ENCODE measurements around the gene EEFSEC. TPM values are rescaled to one million over a fixed set of nuclear protein-coding genes. Genes with fewer than 3 reads are reported as not detected.
A peak's percentile ranks its signal among the peaks of the same experiment; 100 is the strongest.

EEFSEC gene
- total RNA-seq, 1 experiment from 2014 or later = 21.3 TPM

DNA sequence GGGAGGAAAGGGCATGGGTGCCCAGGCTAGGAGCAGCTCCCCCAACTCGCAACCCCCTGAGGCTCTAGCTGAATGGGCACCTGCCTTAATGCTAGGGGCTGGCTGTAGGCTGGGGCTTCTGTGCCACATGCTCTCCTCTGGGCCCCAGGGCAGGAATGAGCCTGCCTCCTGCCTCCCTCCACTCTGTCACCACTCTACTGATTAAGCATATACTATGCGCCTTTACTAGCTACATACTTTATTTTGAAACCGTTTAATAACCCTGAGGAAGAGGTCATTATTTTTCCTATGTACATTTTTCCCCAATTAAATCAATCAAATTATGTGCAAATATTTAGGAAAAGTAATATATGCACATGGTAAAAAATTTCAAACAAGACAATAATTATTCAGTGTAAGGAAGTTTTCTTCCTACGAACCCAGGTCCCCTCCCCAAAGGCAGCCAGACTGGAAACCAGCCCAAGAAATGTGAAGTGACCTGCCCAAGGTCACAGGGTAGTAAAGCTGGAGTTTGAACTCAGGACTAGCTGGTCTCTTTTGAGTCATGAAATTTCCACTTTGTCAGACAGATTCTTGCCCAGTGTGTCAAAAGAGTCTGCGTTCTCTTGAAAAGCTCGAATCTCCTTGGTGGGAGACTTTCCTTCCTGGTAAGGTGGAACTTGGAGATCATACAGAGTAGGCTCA, 190.9 kb downstream of the EEFSEC start:
- POLR2A ChIA-PET (ENCODE audit: unreplicated experiment) = no interaction called here
- no peak for TF ChIP-seq EZH2 (IDR thresholded peaks at IDR 0.05; ENCODE audit: low read depth)
- TF ChIP-seq, protein P1, sequence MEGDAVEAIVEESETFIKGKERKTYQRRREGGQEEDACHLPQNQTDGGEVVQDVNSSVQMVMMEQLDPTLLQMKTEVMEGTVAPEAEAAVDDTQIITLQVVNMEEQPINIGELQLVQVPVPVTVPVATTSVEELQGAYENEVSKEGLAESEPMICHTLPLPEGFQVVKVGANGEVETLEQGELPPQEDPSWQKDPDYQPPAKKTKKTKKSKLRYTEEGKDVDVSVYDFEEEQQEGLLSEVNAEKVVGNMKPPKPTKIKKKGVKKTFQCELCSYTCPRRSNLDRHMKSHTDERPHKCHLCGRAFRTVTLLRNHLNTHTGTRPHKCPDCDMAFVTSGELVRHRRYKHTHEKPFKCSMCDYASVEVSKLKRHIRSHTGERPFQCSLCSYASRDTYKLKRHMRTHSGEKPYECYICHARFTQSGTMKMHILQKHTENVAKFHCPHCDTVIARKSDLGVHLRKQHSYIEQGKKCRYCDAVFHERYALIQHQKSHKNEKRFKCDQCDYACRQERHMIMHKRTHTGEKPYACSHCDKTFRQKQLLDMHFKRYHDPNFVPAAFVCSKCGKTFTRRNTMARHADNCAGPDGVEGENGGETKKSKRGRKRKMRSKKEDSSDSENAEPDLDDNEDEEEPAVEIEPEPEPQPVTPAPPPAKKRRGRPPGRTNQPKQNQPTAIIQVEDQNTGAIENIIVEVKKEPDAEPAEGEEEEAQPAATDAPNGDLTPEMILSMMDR (conservative IDR thresholded peaks at IDR 0.05) = no peak
- no peaks in the 10 kb centered on the region for H3K79me2 ChIP-seq (ENCODE audit: low read depth)
- H3K27me3 ChIP-seq (ENCODE audit: insufficient read depth, low read depth) = no peaks in the 10 kb centered on the region
- no peaks in the 10 kb centered on the region for H3K9me3 ChIP-seq (ENCODE audit: insufficient read depth, low read depth)
- peak overlapping the region; percentile 48 for H3K4me2 ChIP-seq
- no peaks in the 10 kb centered on the region for H3K36me3 ChIP-seq (ENCODE audit: low read depth)
- H3K9me2 ChIP-seq (ENCODE audit: insufficient read depth) = no peaks in the 10 kb centered on the region
- H3K4me3 ChIP-seq = no peak overlapping the region
- BruUV-seq (replicated peaks) = TSS peak; percentile 31
- intact Hi-C loops (cut with micrococcal nuclease; ENCODE audit: unreplicated experiment) = no loop called here
- H3K27ac ChIP-seq = no peak overlapping the region; the same call in 1 of the 2 replicates
- DNase-seq = peak in 1 of 2 experiments; percentile 24
- no peak overlapping the region for H2AFZ ChIP-seq
- H4K20me1 ChIP-seq (ENCODE audit: insufficient read depth) = no peaks in the 10 kb centered on the region
- no peaks in the 10 kb centered on the region; the same call in 1 of the 2 replicates for H3F3A ChIP-seq (ENCODE audit: insufficient read depth, low read depth)
- CTCF ChIA-PET = no interaction called here
- H3K4me1 ChIP-seq (replicated peaks; ENCODE audit: insufficient read depth) = peaks cover 17% of the 10 kb centered on the region

- Histone ChIP-seq H3K9me3 (ENCODE audit: insufficient read depth, low read depth) (no peaks in the 10 kb centered on the region), H3F3A (ENCODE audit: insufficient read depth, low read depth) (no peaks in the 10 kb centered on the region; the same call in 1 of the 2 replicates), H4K20me1 (ENCODE audit: insufficient read depth) (no peaks in the 10 kb centered on the region), H3K4me2 (no peak overlapping the region), H3K27ac (no peak overlapping the region), H3K9me2 (ENCODE audit: insufficient read depth) (no peaks in the 10 kb centered on the region), H3K79me2 (ENCODE audit: low read depth) (no peaks in the 10 kb centered on the region), H3K27me3 (ENCODE audit: insufficient read depth, low read depth) (no peaks in the 10 kb centered on the region), H2AFZ (no peak overlapping the region), H3K4me3 (no peak overlapping the region), H3K4me1 (replicated peaks; ENCODE audit: insufficient read depth) (peaks cover 17% of the 10 kb centered on the region), H3K36me3 (ENCODE audit: low read depth) (no peaks in the 10 kb centered on the region)
- intact Hi-C loops (cut with micrococcal nuclease; ENCODE audit: unreplicated experiment) = no loop called here
- ChIA-PET CTCF (no interaction called here), POLR2A (ENCODE audit: unreplicated experiment) (no interaction called here)
- DNase-seq = no peak
- TF ChIP-seq EZH2 (IDR thresholded peaks at IDR 0.05; ENCODE audit: low read depth) = no peak
- TF ChIP-seq, protein P1 (conservative IDR thresholded peaks at IDR 0.05) = no peak
- no TSS peak for BruUV-seq (replicated peaks)
Measured at GRCh38 chr3:128345196-128345595, 191.9 kb downstream of the EEFSEC start.

DNA sequence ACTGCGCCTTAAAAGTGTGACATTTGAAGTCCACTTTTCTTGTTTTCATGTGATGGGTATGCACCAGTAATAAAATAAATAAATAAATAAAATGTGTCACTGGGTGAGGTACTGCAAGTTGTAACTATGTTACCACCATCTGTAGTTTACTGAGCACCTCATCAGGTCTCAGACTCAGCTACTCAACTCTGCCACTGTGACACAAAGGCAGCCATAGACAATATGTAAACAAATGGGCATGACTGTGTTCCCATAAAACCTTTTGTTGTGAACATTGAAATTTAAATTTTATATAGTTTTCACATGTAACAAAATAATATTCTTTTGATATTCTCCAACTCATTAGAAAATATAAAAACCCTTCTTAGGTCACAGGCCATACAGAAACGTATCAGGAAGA, 193.3 kb downstream of the EEFSEC start:
- ChIA-PET POLR2A (ENCODE audit: unreplicated experiment) (no interaction called here), CTCF (no interaction called here)
- Histone ChIP-seq H3K27me3 (ENCODE audit: insufficient read depth, low read depth) (no peaks in the 10 kb centered on the region), H3K4me2 (no peak overlapping the region), H4K20me1 (ENCODE audit: insufficient read depth) (no peaks in the 10 kb centered on the region), H3K27ac (no peak overlapping the region), H3K36me3 (ENCODE audit: low read depth) (no peaks in the 10 kb centered on the region), H3K9me2 (ENCODE audit: insufficient read depth) (no peaks in the 10 kb centered on the region), H3K79me2 (ENCODE audit: low read depth) (no peaks in the 10 kb centered on the region), H3F3A (ENCODE audit: insufficient read depth, low read depth) (no peaks in the 10 kb centered on the region; the same call in 1 of the 2 replicates), H3K4me1 (replicated peaks; ENCODE audit: insufficient read depth) (peaks cover 17% of the 10 kb centered on the region), H3K4me3 (no peak overlapping the region), H2AFZ (no peak overlapping the region), H3K9me3 (ENCODE audit: insufficient read depth, low read depth) (no peaks in the 10 kb centered on the region)
- intact Hi-C loops (cut with micrococcal nuclease; ENCODE audit: unreplicated experiment) = no loop called here
- BruUV-seq (replicated peaks) = no TSS peak
- no peak for DNase-seq
- TF ChIP-seq EZH2 (IDR thresholded peaks at IDR 0.05; ENCODE audit: low read depth) = no peak

GRCh38 chr3:128347282-128347681, 194.0 kb downstream of the EEFSEC start:
- Histone ChIP-seq H3K9me3 (ENCODE audit: insufficient read depth, low read depth) (no peaks in the 10 kb centered on the region), H4K20me1 (ENCODE audit: insufficient read depth) (no peaks in the 10 kb centered on the region), H3K9me2 (ENCODE audit: insufficient read depth) (no peaks in the 10 kb centered on the region), H3F3A (ENCODE audit: insufficient read depth, low read depth) (no peaks in the 10 kb centered on the region; the same call in 1 of the 2 replicates), H3K4me1 (replicated peaks; ENCODE audit: insufficient read depth) (peaks cover 17% of the 10 kb centered on the region), H3K27ac (no peak overlapping the region), H3K4me2 (no peak overlapping the region), H2AFZ (no peak overlapping the region), H3K79me2 (ENCODE audit: low read depth) (no peaks in the 10 kb centered on the region), H3K27me3 (ENCODE audit: insufficient read depth, low read depth) (no peaks in the 10 kb centered on the region), H3K36me3 (ENCODE audit: low read depth) (no peaks in the 10 kb centered on the region), H3K4me3 (no peak overlapping the region)
- intact Hi-C loops (cut with micrococcal nuclease; ENCODE audit: unreplicated experiment) = no loop called here
- ChIA-PET CTCF (no interaction called here), POLR2A (ENCODE audit: unreplicated experiment) (no interaction called here)
- no peak for DNase-seq
- no peak for TF ChIP-seq EZH2 (IDR thresholded peaks at IDR 0.05; ENCODE audit: low read depth)
- TF ChIP-seq, protein P1 (conservative IDR thresholded peaks at IDR 0.05) = no peak
- BruUV-seq (replicated peaks) = no TSS peak
